OCI-LY1 (cell line): ENCODE measurements around the gene TUFT1.
A peak's percentile ranks its signal among the peaks of the same experiment; 100 is the strongest.

Source experiments
- EZH2 ChIP-seq: fragments of 200-600 bp; sonication (generic), shearing (Covaris generic); IDR thresholded peaks from 2 replicates; pipeline ENCODE4 v1.8.0; 2017; ENCODE audit warnings: borderline replicate concordance, mixed run types, mild to moderate bottlenecking, antibody characterized with exemption, low read length, moderate library complexity, mixed read lengths
- TF ChIP-seq, protein P1 (sequence below): fragments of 200-600 bp; sonication (generic), shearing (Covaris generic); IDR thresholded peaks from 2 replicates; pipeline ENCODE4 v1.5.1; 2017; ENCODE audit warnings: mild to moderate bottlenecking, antibody characterized with exemption, low read length, moderate library complexity, mixed read lengths

- TF ChIP-seq, protein P1, sequence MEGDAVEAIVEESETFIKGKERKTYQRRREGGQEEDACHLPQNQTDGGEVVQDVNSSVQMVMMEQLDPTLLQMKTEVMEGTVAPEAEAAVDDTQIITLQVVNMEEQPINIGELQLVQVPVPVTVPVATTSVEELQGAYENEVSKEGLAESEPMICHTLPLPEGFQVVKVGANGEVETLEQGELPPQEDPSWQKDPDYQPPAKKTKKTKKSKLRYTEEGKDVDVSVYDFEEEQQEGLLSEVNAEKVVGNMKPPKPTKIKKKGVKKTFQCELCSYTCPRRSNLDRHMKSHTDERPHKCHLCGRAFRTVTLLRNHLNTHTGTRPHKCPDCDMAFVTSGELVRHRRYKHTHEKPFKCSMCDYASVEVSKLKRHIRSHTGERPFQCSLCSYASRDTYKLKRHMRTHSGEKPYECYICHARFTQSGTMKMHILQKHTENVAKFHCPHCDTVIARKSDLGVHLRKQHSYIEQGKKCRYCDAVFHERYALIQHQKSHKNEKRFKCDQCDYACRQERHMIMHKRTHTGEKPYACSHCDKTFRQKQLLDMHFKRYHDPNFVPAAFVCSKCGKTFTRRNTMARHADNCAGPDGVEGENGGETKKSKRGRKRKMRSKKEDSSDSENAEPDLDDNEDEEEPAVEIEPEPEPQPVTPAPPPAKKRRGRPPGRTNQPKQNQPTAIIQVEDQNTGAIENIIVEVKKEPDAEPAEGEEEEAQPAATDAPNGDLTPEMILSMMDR = peak; percentile 10; the same call in 1 of the 2 replicates
- no peak for TF ChIP-seq EZH2
Measured at GRCh38 chr1:151511636-151512215, 28.4 kb upstream of the TUFT1 start.
